ENCODE data around the gene NCOA3.

- TF ChIP-seq CTCF (IDR thresholded peaks at IDR 0.05; ENCODE audit: low read depth, low read length, poor library complexity, severe bottlenecking) (no peak), EZH2phosphoT487 (IDR thresholded peaks at IDR 0.05; ENCODE audit: borderline replicate concordance, low read length) (no peak)
These were observed 182.8 kb downstream of the NCOA3 start for GRCh38 chr20:47684306-47685080.
